GM21825 (cell line): ENCODE results near the gene HIVEP3.

Experiments used
- ATAC-seq: cut with Tn5 transposase; IDR thresholded peaks from one replicate; pipeline ENCODE4 v1.9.1; 2021; ENCODE audit warnings: mild to moderate bottlenecking, moderate library complexity; ENCODE audit not compliant: unreplicated experiment

Gene HIVEP3

GRCh38 chr1:41672641-41673361, 245.9 kb downstream of the HIVEP3 start:
- no peak for ATAC-seq

GRCh38 chr1:41672173-41672572, 246.5 kb downstream of the HIVEP3 start:
- no peak for ATAC-seq

- no peak for ATAC-seq
These were observed 247.5 kb downstream of the HIVEP3 start for GRCh38 chr1:41671116-41671755.

- ATAC-seq, result no peak
These were observed 248.3 kb downstream of the HIVEP3 start for GRCh38 chr1:41670217-41670957.

GRCh38 chr1:41668967-41669366, 249.8 kb downstream of the HIVEP3 start:
- ATAC-seq, result no peak

GRCh38 chr1:41668054-41668660, 250.6 kb downstream of the HIVEP3 start:
- ATAC-seq, result no peak

GRCh38 chr1:41666981-41667631, 251.6 kb downstream of the HIVEP3 start:
- ATAC-seq, result peak; percentile 41

GRCh38 chr1:41665962-41666917, 252.5 kb downstream of the HIVEP3 start:
- ATAC-seq, result no peak

GRCh38 chr1:41664861-41665640, 253.7 kb downstream of the HIVEP3 start:
- ATAC-seq, result no peak

- no peak for ATAC-seq
These were observed 254.9 kb downstream of the HIVEP3 start for GRCh38 chr1:41663671-41664400.

- ATAC-seq, result no peak
These were observed 255.8 kb downstream of the HIVEP3 start for GRCh38 chr1:41662765-41663437.

GRCh38 chr1:41662061-41662764, 256.5 kb downstream of the HIVEP3 start:
- ATAC-seq, result peak; percentile 50

GRCh38 chr1:41661428-41662060, 257.2 kb downstream of the HIVEP3 start:
- ATAC-seq, result peak; percentile 10

- no peak for ATAC-seq
These were observed 257.9 kb downstream of the HIVEP3 start for GRCh38 chr1:41660570-41661427.

- ATAC-seq, result no peak
These were observed 258.8 kb downstream of the HIVEP3 start for GRCh38 chr1:41659903-41660302.

- ATAC-seq, result no peak
These were observed 259.6 kb downstream of the HIVEP3 start for GRCh38 chr1:41659159-41659495.
